Upper lobe of left lung (tissue), 4 donors: ENCODE results near the gene PRM1.
A peak's percentile ranks its signal among the peaks of the same experiment; 100 is the strongest.

Experiments used
- CTCF ChIP-seq, 6 experiments: fragments of 450-650 bp in 4 of 6; fragments of 200-600 bp in 2 of 6; sonication (generic) in 2 of 6; IDR thresholded peaks; one replicate each; pipeline ENCODE4 v1.5.1; 2016 to 2019; ENCODE audit warnings: antibody characterized with exemption in 6 of 6
- EP300 ChIP-seq, 4 donors: sonication (generic); formaldehyde crosslinking; IDR thresholded peaks; one replicate each; pipeline ENCODE4 v1.5.1; 2017; ENCODE audit warnings: antibody characterized with exemption in 4 of 4, control low read depth in 2 of 4
- POLR2A ChIP-seq, 4 donors: fragments of 450-650 bp; IDR thresholded peaks; one replicate each; pipeline ENCODE4 v1.5.1; 2016 to 2017; ENCODE audit warnings: antibody characterized with exemption in 4 of 4, mild to moderate bottlenecking in 2 of 4
- POLR2AphosphoS5 ChIP-seq, 2 donors: sonication (generic); formaldehyde crosslinking; IDR thresholded peaks; one replicate each; pipeline ENCODE4 v1.5.1; 2017; ENCODE audit warnings: antibody characterized with exemption in 2 of 2

DNA sequence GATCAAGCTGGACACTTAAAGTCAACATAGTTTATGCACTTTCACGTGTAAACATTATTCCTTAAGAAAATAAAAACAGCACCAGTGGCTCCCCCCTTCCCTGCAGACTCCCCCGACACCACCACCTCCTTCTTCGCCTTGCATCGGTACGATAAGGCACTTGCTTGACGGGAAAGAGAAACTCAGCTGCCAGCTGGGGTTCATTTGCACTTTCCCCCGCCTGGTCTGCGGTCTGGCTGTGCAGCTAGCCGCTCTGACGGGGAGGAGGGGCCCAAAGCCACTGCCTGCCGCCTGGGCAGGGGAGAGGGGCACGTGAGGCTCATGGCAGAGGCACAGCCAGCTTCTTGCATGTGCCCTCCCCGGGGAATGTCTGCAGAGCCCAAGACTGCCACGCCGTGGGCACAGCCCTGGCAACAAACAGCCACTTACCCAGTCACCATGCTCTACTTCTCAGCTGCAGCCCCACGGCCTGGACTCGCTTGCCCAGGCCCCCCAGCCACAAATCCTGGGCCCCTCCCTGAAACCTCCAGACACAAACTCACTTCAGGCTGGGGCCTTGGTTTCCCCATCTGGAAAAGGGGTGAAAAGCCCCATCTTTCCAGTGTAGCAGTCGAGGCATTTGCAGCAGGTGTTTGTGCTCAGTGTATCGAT lies 16.5 kb upstream of the PRM1 start:
- TF ChIP-seq CTCF (IDR thresholded peaks at IDR 0.05): peak in 3 of 6 experiments; percentile 16 to 37 (median 33)
- peak in 1 of 4 donors; percentile 19 for TF ChIP-seq POLR2A (IDR thresholded peaks at IDR 0.05)
- TF ChIP-seq POLR2AphosphoS5 (IDR thresholded peaks at IDR 0.05): peak; percentile 39 to 64
- peak in 1 of 4 donors; percentile 25 for TF ChIP-seq EP300 (IDR thresholded peaks at IDR 0.05)
